H1 (cell line): ENCODE data around the gene CCR8. TPM values are rescaled to one million over a fixed set of nuclear protein-coding genes. Genes with fewer than 3 reads are reported as not detected.

Source experiments
- CTCF ChIA-PET: fragments of 300-600 bp; sonication (Branson Sonifier 250); formaldehyde crosslinking; loops from one replicate; lab custom pipeline; 2021; ENCODE audit not compliant: partially characterized antibody; lab: Charles Lee
- POLR2A ChIA-PET: fragments of 300-600 bp; sonication (Branson Sonifier 250); formaldehyde crosslinking; loops from one replicate; lab custom pipeline; 2021; ENCODE audit warnings: inconsistent platforms; ENCODE audit not compliant: partially characterized antibody; lab: Charles Lee
- DNase-seq, 2 experiments: peaks; one replicate each; pipeline versions ENCODE4 v3.0.0 to v3.0.0-alpha.2; 2010 to 2022; ENCODE audit warnings: low spot score in 2 of 2, low read depth in 1 of 2, mixed read lengths in 1 of 2
- FAIRE-seq: peaks from 2 replicates; lab custom pipeline; 2011; peaks lifted over from hg19 to GRCh38; lab: Jason Lieb, UNC
- H2AFZ ChIP-seq: 2 replicates; pipeline ENCODE4 v1.8.1; 2012; ENCODE audit warnings: low read length, inconsistent platforms
- H2AK5ac ChIP-seq: 2 replicates; pipeline ENCODE4 v1.6.1; 2013; ENCODE audit warnings: low read depth, low read length
- H2BK120ac ChIP-seq: replicated peaks from 2 replicates; pipeline ENCODE3; 2013; ENCODE audit warnings: low read depth, low read length, inconsistent platforms
- H2BK12ac ChIP-seq: 2 replicates; pipeline ENCODE4 v1.6.1; 2013; ENCODE audit warnings: low read depth, low read length
- H2BK15ac ChIP-seq: 2 replicates; pipeline ENCODE4 v1.6.1; 2013; ENCODE audit warnings: low read length
- H2BK20ac ChIP-seq: 2 replicates; pipeline ENCODE4 v1.6.1; 2013; ENCODE audit warnings: low read length
- H2BK5ac ChIP-seq: 2 replicates; pipeline ENCODE4 v1.6.1; 2013; ENCODE audit warnings: low read depth, low read length
- H3K14ac ChIP-seq: 2 replicates; pipeline ENCODE4 v1.6.1; 2013; ENCODE audit warnings: inconsistent platforms; ENCODE audit not compliant: insufficient read length
- H3K18ac ChIP-seq: 2 replicates; pipeline ENCODE4 v1.6.1; 2013; ENCODE audit warnings: low read length; ENCODE audit errors: extremely low read depth
- H3K23ac ChIP-seq: 2 replicates; pipeline ENCODE4 v1.6.1; 2013; ENCODE audit warnings: inconsistent platforms; ENCODE audit not compliant: insufficient read length
- H3K23me2 ChIP-seq: 2 replicates; pipeline ENCODE4 v1.6.1; 2013; ENCODE audit warnings: low read depth, low read length
- H3K27ac ChIP-seq: 2 replicates; pipeline ENCODE4 v1.6.1; 2011; ENCODE audit warnings: low read depth, low read length, inconsistent platforms
- H3K27me3 ChIP-seq, 4 experiments: replicated peaks in 1 of 4; 1 replicate in 1 of 4; 2 replicates in 3 of 4; pipeline versions ENCODE4 v1.6.1 to v1.8.1; 2011 to 2013; ENCODE audit warnings: low read length in 3 of 4, mild to moderate bottlenecking in 3 of 4, inconsistent platforms in 2 of 4, mixed read lengths in 2 of 4, moderate library complexity in 1 of 4; ENCODE audit not compliant: control insufficient read depth in 3 of 4, insufficient read depth in 3 of 4; ENCODE audit errors: extremely low read depth in 1 of 4
- H3K36me3 ChIP-seq, 4 experiments: 2 replicates each; pipeline versions ENCODE4 v1.6.1 to v1.8.1; 2011 to 2013; ENCODE audit warnings: mild to moderate bottlenecking in 4 of 4, low read length in 3 of 4, moderate library complexity in 2 of 4, control low read depth in 1 of 4, inconsistent platforms in 1 of 4; ENCODE audit not compliant: insufficient read depth in 4 of 4, control insufficient read depth in 2 of 4
- H3K4ac ChIP-seq: replicated peaks from 2 replicates; pipeline ENCODE3; 2013; ENCODE audit warnings: low read length, low read depth, mixed read lengths, inconsistent platforms; ENCODE audit not compliant: insufficient read length
- H3K4me1 ChIP-seq, 4 experiments: replicated peaks in 1 of 4; 1 replicate in 1 of 4; 2 replicates in 3 of 4; pipeline versions ENCODE4 v1.6.1 to v1.8.1; 2011 to 2013; ENCODE audit warnings: low read length in 3 of 4, inconsistent platforms in 2 of 4, mixed read lengths in 1 of 4; ENCODE audit not compliant: insufficient read depth in 4 of 4, control insufficient read depth in 3 of 4
- H3K4me2 ChIP-seq, 2 experiments: 2 replicates each; pipeline versions ENCODE4 v1.6.1 to v1.8.1; 2011 to 2013; ENCODE audit warnings: low read depth in 2 of 2, low read length in 2 of 2, control low read depth in 1 of 2, inconsistent platforms in 1 of 2, mild to moderate bottlenecking in 1 of 2; ENCODE audit not compliant: insufficient read depth in 1 of 2
- H3K4me3 ChIP-seq, 4 experiments: fragments of 200-600, 300-600 bp in 1 of 4; sonication (generic), shearing (Covaris generic), sonication (Bioruptor Twin) in 1 of 4; 2 replicates each; pipeline versions ENCODE4 v1.5.1 to v1.8.1; 2011 to 2016; ENCODE audit warnings: low read length in 4 of 4, low read depth in 3 of 4, control low read depth in 2 of 4, inconsistent platforms in 2 of 4, mild to moderate bottlenecking in 2 of 4, mixed read lengths in 1 of 4, moderate library complexity in 1 of 4; ENCODE audit not compliant: insufficient read depth in 2 of 4; ENCODE audit errors: extremely low read depth in 1 of 4
- H3K56ac ChIP-seq: replicated peaks from 2 replicates; pipeline ENCODE3; 2013; ENCODE audit warnings: low read depth, mild to moderate bottlenecking, mixed read lengths, low read length, inconsistent platforms; ENCODE audit not compliant: insufficient read length
- H3K79me1 ChIP-seq: 2 replicates; pipeline ENCODE4 v1.6.1; 2013; ENCODE audit warnings: low read depth, low read length, control low read depth
- H3K79me2 ChIP-seq, 2 experiments: 2 replicates each; pipeline versions ENCODE4 v1.6.1 to v1.8.1; 2012 to 2013; ENCODE audit warnings: low read length in 2 of 2, mild to moderate bottlenecking in 2 of 2, inconsistent platforms in 1 of 2; ENCODE audit not compliant: insufficient read depth in 2 of 2, control insufficient read depth in 1 of 2
- H3K9ac ChIP-seq, 4 experiments: replicated peaks in 1 of 4; 1 replicate in 1 of 4; 2 replicates in 3 of 4; pipeline versions ENCODE4 v1.6.1 to v1.8.1; 2011 to 2013; ENCODE audit warnings: low read depth in 3 of 4, low read length in 3 of 4, control low read depth in 2 of 4, mild to moderate bottlenecking in 2 of 4, moderate library complexity in 2 of 4, inconsistent platforms in 1 of 4; ENCODE audit errors: extremely low read depth in 1 of 4
- H3K9me3 ChIP-seq, 2 experiments: 2 replicates each; pipeline versions ENCODE4 v1.6.1 to v1.8.1; 2012 to 2013; ENCODE audit warnings: mild to moderate bottlenecking in 2 of 2, moderate library complexity in 2 of 2, control low read depth in 1 of 2, inconsistent platforms in 1 of 2, low read depth in 1 of 2, low read length in 1 of 2, mixed read lengths in 1 of 2; ENCODE audit not compliant: insufficient read depth in 2 of 2
- H4K20me1 ChIP-seq, 2 experiments: replicated peaks in 1 of 2; 2 replicates each; pipeline versions ENCODE3 to v1.8.1; 2011 to 2013; ENCODE audit warnings: inconsistent platforms in 2 of 2, low read length in 2 of 2, mild to moderate bottlenecking in 1 of 2; ENCODE audit not compliant: insufficient read depth in 2 of 2, control insufficient read depth in 1 of 2
- H4K5ac ChIP-seq: 2 replicates; pipeline ENCODE4 v1.6.1; 2013; ENCODE audit warnings: low read length, low read depth, mixed read lengths, inconsistent platforms; ENCODE audit not compliant: insufficient read length
- H4K8ac ChIP-seq: 2 replicates; pipeline ENCODE4 v1.8.0; 2013; ENCODE audit warnings: mild to moderate bottlenecking, moderate library complexity, low read length, inconsistent platforms; ENCODE audit not compliant: insufficient read depth; ENCODE audit errors: extremely low read depth
- H4K91ac ChIP-seq: replicated peaks from 2 replicates; pipeline ENCODE3; 2013; ENCODE audit warnings: low read length, mixed read lengths, inconsistent platforms; ENCODE audit not compliant: insufficient read length
- ATF2 ChIP-seq: IDR thresholded peaks from 2 replicates; pipeline ENCODE4 v1.6.1; 2012; ENCODE audit warnings: low read length, inconsistent platforms
- E2F6 ChIP-seq: IDR thresholded peaks from 2 replicates; pipeline ENCODE4 v1.6.1; 2012; ENCODE audit warnings: inconsistent platforms
- HDAC2 ChIP-seq, 2 experiments: fragments of 300-600 bp in 1 of 2; sonication (generic) in 1 of 2; IDR thresholded peaks; 2 replicates each; pipeline ENCODE4 v1.6.1; 2011 to 2012; ENCODE audit warnings: low read depth in 2 of 2, low read length in 2 of 2, mild to moderate bottlenecking in 2 of 2, moderate library complexity in 2 of 2, borderline replicate concordance in 1 of 2, inconsistent platforms in 1 of 2
- JUN ChIP-seq: IDR thresholded peaks from 2 replicates; pipeline ENCODE4 v1.6.1; 2011; ENCODE audit warnings: low read depth, mild to moderate bottlenecking, improper control_type of control experiment, low read length
- KDM1A ChIP-seq: fragments of 200-600, 300-600 bp; sonication (generic); IDR thresholded peaks from 2 replicates; pipeline ENCODE4 v1.7.1; 2016; ENCODE audit warnings: mild to moderate bottlenecking, low read length, borderline replicate concordance
- MAX ChIP-seq: IDR thresholded peaks from 2 replicates; pipeline ENCODE4 v1.6.1; 2012; ENCODE audit warnings: inconsistent platforms
- RFX5 ChIP-seq: IDR thresholded peaks from 2 replicates; pipeline ENCODE4 v1.6.1; 2011; ENCODE audit warnings: low read depth, low read length, improper control_type of control experiment, borderline replicate concordance
- SIN3A ChIP-seq, 2 experiments: IDR thresholded peaks in 1 of 2; conservative IDR thresholded peaks in 1 of 2; 2 replicates each; pipeline ENCODE4 v1.6.1; 2011 to 2012; ENCODE audit warnings: low read length in 2 of 2, improper control_type of control experiment in 1 of 2, low read depth in 1 of 2, mild to moderate bottlenecking in 1 of 2
- TAF1 ChIP-seq: IDR thresholded peaks from 2 replicates; pipeline ENCODE4 v1.6.1; 2011; ENCODE audit warnings: mild to moderate bottlenecking, low read depth, low read length
- polyA plus RNA-seq, 7 experiments: library from polyadenylated mRNA; depleted of rRNA in 3 of 7; stranded (reverse) in 5 of 7; unstranded in 2 of 7; fragments of >200 nt in 5 of 7; fragments of 200-250 nt in 2 of 7; gene quantifications; 1 replicate in 5 of 7; 2 replicates in 1 of 7; 4 replicates in 1 of 7; pipeline versions ENCODE4 v1.2.1 to v1.2.3, GENCODE V29; 2011 to 2013; ENCODE audit warnings: missing spikeins in 2 of 7, mixed read lengths in 2 of 7
- total RNA-seq: library from RNA; stranded (reverse); fragmentation: NEBNext Ultra II Directional; extraction: Animal tissue kit (Norgen Biotek cat#: 25700); gene quantifications from 2 replicates; pipeline ENCODE4 v1.2.1, GENCODE V29; 2021

Gene CCR8
- total and polyA plus RNA-seq, 2 of the 8 experiments (the other 6 are each of a cell fraction or from before 2014, with no cell fraction given) = 0.35 TPM; not detected in 1

- Histone ChIP-seq H4K8ac (no peak overlapping the region), H3K9ac (no peak overlapping the region), H3K18ac (no peak overlapping the region), H3K23me2 (no peaks in the 10 kb centered on the region), H3K4ac (no peak overlapping the region), H3K14ac (no peak overlapping the region), H2BK12ac (no peak overlapping the region), H4K20me1 (no peaks in the 10 kb centered on the region), H3K79me2 (no peaks in the 10 kb centered on the region), H3K23ac (no peak overlapping the region), H4K91ac (no peak overlapping the region), H3K4me1 (peaks cover 0 to 3% (median 0%) of the 10 kb centered on the region in 4 experiments; a peak in 1 of 7 replicates), H2BK20ac (no peak overlapping the region), H3K4me3 (no peak overlapping the region), H2BK15ac (no peak overlapping the region), H4K5ac (no peak overlapping the region), H3K27ac (no peak overlapping the region), H3K79me1 (no peaks in the 10 kb centered on the region), H2BK5ac (no peak overlapping the region), H3K4me2 (no peak overlapping the region), H3K36me3 (no peaks in the 10 kb centered on the region), H3K9me3 (no peaks in the 10 kb centered on the region), H2AFZ (no peak overlapping the region), H2BK120ac (no peak overlapping the region), H2AK5ac (no peak overlapping the region), H3K27me3 (no peaks in the 10 kb centered on the region), H3K56ac (no peak overlapping the region)
- DNase-seq (no peak), FAIRE-seq (no peak)
- POLR2A ChIA-PET = interaction anchor here (1.2 kb wide), 1 partner anchor 32 kb away, joined by 3 read pairs; no protein-coding TSS in a partner anchor
- CTCF ChIA-PET = interaction anchor here (1.4 to 2.1 kb wide), 2 partner anchors 31 to 55 kb away, joined by 3 to 8 read pairs; no protein-coding TSS in a partner anchor
- TF ChIP-seq E2F6 (no peak), SIN3A (conservative IDR thresholded peaks at IDR 0.05 in 1 of 2, IDR thresholded peaks at IDR 0.05 in 1 of 2; ENCODE audit: low read depth in 1 of 2, low read length in 2 of 2) (no peak), ATF2 (no peak), JUN (no peak), HDAC2 (IDR thresholded peaks at IDR 0.05; ENCODE audit: borderline replicate concordance in 1 of 2, low read depth in 2 of 2, low read length in 2 of 2) (no peak), RFX5 (no peak), TAF1 (no peak), MAX (no peak), KDM1A (no peak)
Measured at GRCh38 chr3:39322936-39323335, 6.6 kb upstream of the CCR8 start.
